Activated naive CD8-positive, alpha-beta T cell treated with anti-CD3 and anti-CD28 coated beads for 36 hours (primary cell): ENCODE measurements around the gene PDZRN4. TPM values are rescaled to one million over a fixed set of nuclear protein-coding genes. Genes with fewer than 3 reads are reported as not detected.

Experiments
- DNase-seq: peaks from one replicate; pipeline ENCODE4 v3.0.0; 2021
- H3K27ac Mint-ChIP-seq: one replicate; pipeline ENCODE4 v1.8.0; 2022; ENCODE audit warnings: mild to moderate bottlenecking, moderate library complexity, mixed read lengths
- H3K27me3 Mint-ChIP-seq: one replicate; pipeline ENCODE4 v1.8.0; 2022; ENCODE audit warnings: mild to moderate bottlenecking, mixed read lengths
- H3K36me3 Mint-ChIP-seq: one replicate; pipeline ENCODE4 v1.8.0; 2021; ENCODE audit warnings: mild to moderate bottlenecking, mixed read lengths
- H3K4me1 Mint-ChIP-seq: one replicate; pipeline ENCODE4 v1.8.0; 2021; ENCODE audit warnings: mixed read lengths
- H3K4me3 Mint-ChIP-seq: one replicate; pipeline ENCODE4 v1.8.0; 2022; ENCODE audit warnings: mild to moderate bottlenecking, moderate library complexity, mixed read lengths
- H3K9me3 Mint-ChIP-seq: one replicate; pipeline ENCODE4 v1.8.0; 2022; ENCODE audit warnings: mixed read lengths
- total RNA-seq, 2 experiments: library from RNA; stranded (reverse); gene quantifications; one replicate each; pipeline ENCODE4 v1.2.3, GENCODE V29; 2021

The PDZRN4 gene
- total RNA-seq, 2 experiments from 2014 or later = not detected

DNA sequence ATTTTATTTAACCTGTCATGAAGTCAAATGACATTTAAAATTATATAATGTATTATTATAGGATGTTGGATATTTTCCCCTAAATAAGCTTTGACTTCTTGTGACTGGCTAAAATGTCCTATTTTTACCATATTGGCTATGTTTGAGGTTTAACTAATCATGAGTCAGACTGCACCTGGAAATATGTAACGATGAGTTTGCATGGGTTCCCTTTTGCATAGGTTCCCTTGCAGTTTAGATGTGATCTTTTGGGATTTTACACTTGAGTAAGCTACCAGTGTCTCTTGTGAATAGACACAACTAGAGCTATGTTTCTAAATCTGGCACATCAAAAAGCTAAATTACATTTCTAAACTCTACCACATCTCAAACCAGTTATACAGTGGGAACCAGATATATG is 5.2 kb downstream of the PDZRN4 start:
- peaks cover 4% of the 10 kb centered on the region for H3K4me1 Mint-ChIP-seq
- H3K27ac Mint-ChIP-seq = no peak overlapping the region
- peaks cover 25% of the 10 kb centered on the region for H3K27me3 Mint-ChIP-seq
- no peaks in the 10 kb centered on the region for H3K9me3 Mint-ChIP-seq
- no peak for DNase-seq
- no peaks in the 10 kb centered on the region for H3K36me3 Mint-ChIP-seq
- no peak overlapping the region for H3K4me3 Mint-ChIP-seq

DNA sequence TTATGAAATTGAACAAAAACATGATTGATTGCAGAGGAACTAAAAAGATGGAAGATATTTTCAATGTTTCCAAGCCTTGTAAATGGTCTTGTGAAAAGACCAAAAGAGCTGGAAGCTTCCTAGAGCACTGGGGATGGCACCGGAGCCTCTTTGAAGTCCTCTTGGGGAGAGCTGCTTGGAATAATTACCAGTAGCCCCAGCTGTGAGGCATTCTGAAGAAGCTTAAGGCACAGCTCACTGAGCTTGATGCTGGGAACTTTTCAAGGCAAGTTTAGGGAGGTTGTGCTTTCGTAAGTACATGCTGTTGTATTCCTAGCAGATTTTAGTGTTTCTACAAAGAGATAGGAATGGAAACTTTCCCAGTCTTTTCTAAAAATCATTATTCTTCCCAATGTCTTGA is 13.9 kb downstream of the PDZRN4 start:
- Mint-ChIP-seq H3K27ac (no peak overlapping the region), H3K4me3 (no peak overlapping the region), H3K27me3 (peaks cover 3% of the 10 kb centered on the region), H3K36me3 (no peaks in the 10 kb centered on the region), H3K4me1 (peaks cover 2% of the 10 kb centered on the region), H3K9me3 (no peaks in the 10 kb centered on the region)
- no peak for DNase-seq

DNA sequence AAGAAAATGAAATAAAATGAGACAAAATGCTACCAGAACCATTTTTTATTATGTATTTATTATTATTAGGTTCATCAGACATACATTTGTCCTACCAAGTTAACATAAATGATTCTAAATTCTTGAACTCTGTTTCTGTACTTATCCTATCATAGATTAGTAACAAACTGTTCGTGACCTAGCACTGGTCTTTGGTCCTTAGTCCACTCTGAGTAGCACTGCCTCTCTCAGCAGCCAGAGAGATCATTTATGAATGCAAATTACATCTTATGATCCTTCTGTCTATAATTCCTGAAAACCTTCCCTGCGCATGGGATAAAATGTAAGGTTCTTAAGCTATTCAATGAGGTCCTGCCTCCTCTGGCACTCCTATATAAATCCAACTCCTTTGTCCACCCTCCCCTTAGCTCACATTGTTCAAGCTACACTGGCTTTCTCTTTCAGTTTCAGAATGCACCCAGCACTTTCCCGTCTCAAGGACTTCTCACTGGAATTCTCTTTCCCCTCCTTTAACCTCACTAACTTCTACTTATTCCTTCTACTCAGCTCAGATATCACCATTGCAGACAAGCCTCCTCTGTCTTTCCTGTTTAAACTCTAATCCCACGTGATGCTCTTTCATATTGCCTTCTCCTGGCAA is 17.1 kb downstream of the PDZRN4 start:
- no peak for DNase-seq
- H3K27me3 Mint-ChIP-seq = no peaks in the 10 kb centered on the region
- H3K4me1 Mint-ChIP-seq = peaks cover 2% of the 10 kb centered on the region
- H3K27ac Mint-ChIP-seq = no peak overlapping the region
- no peak overlapping the region for H3K4me3 Mint-ChIP-seq
- H3K36me3 Mint-ChIP-seq = no peaks in the 10 kb centered on the region
- no peaks in the 10 kb centered on the region for H3K9me3 Mint-ChIP-seq

DNA sequence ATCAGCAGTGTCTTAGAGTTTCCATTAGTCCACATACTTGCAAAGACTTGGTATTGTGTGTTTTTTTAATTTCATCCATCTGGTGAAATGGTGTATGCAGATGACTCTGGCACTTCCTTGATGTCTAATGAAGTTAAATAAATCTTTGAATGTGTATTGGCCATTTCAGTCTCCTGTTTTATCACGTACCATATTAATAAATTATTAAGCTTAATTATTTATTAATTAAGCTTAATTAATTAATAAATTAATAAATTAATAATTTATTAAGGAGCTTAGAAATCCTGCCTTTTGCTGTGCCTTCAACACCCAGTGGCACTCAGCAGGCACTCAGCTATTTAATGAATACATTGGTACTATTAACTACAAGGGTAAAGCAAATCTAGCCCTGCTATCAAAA is 18.2 kb downstream of the PDZRN4 start:
- Mint-ChIP-seq H3K9me3 (no peaks in the 10 kb centered on the region), H3K27me3 (peaks cover 2% of the 10 kb centered on the region), H3K4me3 (no peak overlapping the region), H3K27ac (no peak overlapping the region), H3K36me3 (no peaks in the 10 kb centered on the region), H3K4me1 (peaks cover 2% of the 10 kb centered on the region)
- DNase-seq = no peak

DNA sequence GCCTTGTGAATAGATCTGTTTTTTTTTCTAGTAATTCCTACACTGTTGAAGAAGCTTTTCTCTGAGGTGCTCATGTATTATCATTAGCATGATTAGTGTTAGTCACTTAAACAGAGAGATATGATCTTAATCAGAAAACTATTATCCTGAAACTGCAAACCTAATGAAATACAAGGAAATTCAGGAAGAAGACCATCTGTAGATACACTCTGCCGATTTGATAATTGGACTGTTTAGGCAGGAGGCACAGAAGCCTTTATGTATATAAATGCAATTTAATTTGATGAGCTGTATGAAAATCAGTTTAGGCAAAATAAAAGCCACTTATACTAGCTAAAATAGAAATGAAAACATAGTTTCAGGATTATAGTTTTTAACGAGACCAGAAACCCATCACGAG is 23.3 kb downstream of the PDZRN4 start:
- Mint-ChIP-seq H3K4me1 (no peaks in the 10 kb centered on the region), H3K9me3 (no peaks in the 10 kb centered on the region), H3K36me3 (no peaks in the 10 kb centered on the region), H3K27me3 (peaks cover 7% of the 10 kb centered on the region), H3K4me3 (no peak overlapping the region), H3K27ac (no peak overlapping the region)
- DNase-seq = no peak

DNA sequence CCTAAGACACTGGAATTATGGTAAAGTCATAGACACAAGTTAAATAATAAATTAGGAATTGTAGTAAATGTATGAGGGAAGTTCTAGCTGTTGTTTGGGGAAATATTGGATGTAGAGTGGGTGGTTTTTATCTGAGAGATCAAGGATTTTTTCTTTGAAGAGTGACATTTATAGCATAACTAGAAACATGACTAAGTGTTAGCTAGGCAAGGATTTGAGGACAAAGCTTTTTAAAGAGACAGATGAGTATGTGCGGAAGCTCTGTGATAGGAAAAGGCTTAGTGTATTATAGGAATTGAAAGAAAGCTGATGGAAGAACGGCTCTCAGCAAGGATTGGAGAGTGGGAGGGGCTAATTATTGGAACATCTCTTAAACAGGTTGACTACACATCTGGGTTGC is 24.5 kb downstream of the PDZRN4 start:
- H3K27ac Mint-ChIP-seq = no peak overlapping the region
- no peak for DNase-seq
- H3K9me3 Mint-ChIP-seq = no peaks in the 10 kb centered on the region
- no peaks in the 10 kb centered on the region for H3K36me3 Mint-ChIP-seq
- peaks cover 7% of the 10 kb centered on the region for H3K27me3 Mint-ChIP-seq
- no peaks in the 10 kb centered on the region for H3K4me1 Mint-ChIP-seq
- no peak overlapping the region for H3K4me3 Mint-ChIP-seq

DNA sequence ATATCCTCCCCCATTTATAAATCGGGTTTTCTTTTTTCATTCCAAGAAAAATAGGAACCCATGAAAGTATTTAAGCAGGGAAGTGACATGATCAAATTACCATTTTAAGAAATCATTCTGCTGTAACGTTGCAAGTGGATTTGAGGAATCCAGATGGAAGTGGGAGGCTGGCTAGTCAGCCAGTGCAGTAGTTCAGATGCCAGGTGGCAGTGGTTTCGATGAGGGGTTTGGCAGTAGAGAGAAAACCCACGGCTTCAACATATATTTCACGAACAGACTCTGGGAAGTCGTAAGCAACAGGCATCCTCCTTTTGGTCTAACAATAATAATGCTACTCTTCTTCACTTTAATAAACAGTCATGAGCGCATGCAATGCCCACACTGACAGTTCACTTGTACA is 25.0 kb downstream of the PDZRN4 start:
- no peak overlapping the region for H3K27ac Mint-ChIP-seq
- peaks cover 7% of the 10 kb centered on the region for H3K27me3 Mint-ChIP-seq
- DNase-seq = no peak
- no peaks in the 10 kb centered on the region for H3K4me1 Mint-ChIP-seq
- no peaks in the 10 kb centered on the region for H3K36me3 Mint-ChIP-seq
- no peaks in the 10 kb centered on the region for H3K9me3 Mint-ChIP-seq
- no peak overlapping the region for H3K4me3 Mint-ChIP-seq

DNA sequence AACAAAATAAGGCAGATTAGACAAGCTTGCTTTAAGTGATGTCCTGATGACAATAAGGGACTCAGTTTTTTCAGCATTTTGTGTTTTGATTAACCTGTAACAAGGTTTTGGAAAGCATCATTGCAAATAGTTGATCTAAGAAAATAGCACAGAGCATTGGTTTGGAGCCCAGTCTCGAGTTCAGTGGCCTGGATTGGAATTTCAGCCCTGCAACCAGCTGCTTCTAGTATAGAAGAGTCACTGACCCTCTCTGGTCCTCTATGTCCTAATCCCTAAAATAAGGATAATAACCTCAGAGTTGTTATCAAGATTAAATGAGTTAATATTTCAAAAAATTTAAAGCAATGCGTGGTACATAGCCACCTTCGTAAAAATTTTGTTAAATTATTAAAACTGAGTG is 25.5 kb downstream of the PDZRN4 start:
- Mint-ChIP-seq H3K36me3 (no peaks in the 10 kb centered on the region), H3K9me3 (no peaks in the 10 kb centered on the region), H3K27ac (no peak overlapping the region), H3K4me3 (no peak overlapping the region), H3K27me3 (peaks cover 7% of the 10 kb centered on the region), H3K4me1 (no peaks in the 10 kb centered on the region)
- no peak for DNase-seq

DNA sequence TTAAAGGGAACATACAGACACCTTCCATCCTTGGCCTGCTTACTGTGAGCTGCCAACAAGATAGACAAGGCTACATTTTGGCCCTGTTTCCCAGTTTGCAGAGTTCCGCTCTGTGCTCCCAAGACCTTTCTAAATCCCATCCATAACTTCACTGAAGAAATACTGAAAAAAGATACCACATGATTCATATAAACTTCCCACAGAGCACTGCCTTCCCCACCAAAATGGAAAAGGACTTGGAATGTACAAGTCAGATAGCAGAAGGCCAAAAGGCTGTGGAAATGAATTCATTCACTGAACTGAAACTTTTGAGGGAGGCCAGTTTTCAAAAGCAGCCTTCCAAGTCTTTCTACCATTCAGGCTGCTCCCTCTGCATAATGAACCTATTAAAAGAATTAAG is 29.6 kb downstream of the PDZRN4 start:
- H3K27me3 Mint-ChIP-seq = peaks cover 1% of the 10 kb centered on the region
- no peaks in the 10 kb centered on the region for H3K36me3 Mint-ChIP-seq
- no peaks in the 10 kb centered on the region for H3K9me3 Mint-ChIP-seq
- no peak overlapping the region for H3K27ac Mint-ChIP-seq
- no peak for DNase-seq
- no peak overlapping the region for H3K4me3 Mint-ChIP-seq
- no peaks in the 10 kb centered on the region for H3K4me1 Mint-ChIP-seq

DNA sequence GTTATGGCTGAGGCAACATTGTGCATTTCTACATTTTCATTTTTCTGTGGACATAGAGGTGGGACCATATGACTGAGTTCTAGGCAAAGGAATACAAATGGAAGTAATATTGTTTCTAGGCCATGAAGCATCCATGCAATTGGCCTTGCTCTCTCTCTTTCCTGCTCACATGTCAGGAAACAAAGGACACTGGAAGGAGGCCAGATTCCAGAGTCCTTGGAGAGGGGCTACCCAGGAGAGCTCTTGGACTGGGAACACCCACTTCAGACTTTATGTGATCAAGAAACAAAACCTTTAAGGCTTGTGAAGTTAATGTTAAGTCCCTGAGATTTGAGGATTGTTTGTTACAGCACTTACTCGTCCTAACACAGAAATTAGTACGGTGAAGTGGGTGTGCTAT is 32.8 kb downstream of the PDZRN4 start:
- no peak overlapping the region for H3K27ac Mint-ChIP-seq
- H3K4me1 Mint-ChIP-seq = no peaks in the 10 kb centered on the region
- no peaks in the 10 kb centered on the region for H3K9me3 Mint-ChIP-seq
- no peaks in the 10 kb centered on the region for H3K36me3 Mint-ChIP-seq
- no peak overlapping the region for H3K4me3 Mint-ChIP-seq
- no peak for DNase-seq
- no peaks in the 10 kb centered on the region for H3K27me3 Mint-ChIP-seq

DNA sequence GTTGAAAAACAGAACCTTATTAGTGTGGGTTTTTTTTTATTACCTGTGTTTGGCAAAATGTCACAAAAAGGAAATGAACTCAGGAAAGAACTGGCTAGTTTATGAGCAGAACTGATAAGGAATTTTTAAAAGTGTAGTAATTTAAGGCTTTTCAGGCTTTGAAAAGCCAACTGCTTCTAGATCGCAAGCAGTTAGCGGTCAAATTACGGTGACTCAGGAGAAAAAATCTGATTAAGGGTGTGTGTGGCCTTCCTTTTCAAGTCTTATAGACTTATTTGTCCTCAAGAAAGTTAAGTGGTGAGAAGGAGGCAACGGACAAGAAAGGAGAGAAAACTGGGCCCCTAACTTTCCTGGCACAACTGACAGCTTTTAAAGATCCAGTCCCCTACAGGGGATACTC is 33.4 kb downstream of the PDZRN4 start:
- Mint-ChIP-seq H3K4me1 (no peaks in the 10 kb centered on the region), H3K27me3 (no peaks in the 10 kb centered on the region), H3K4me3 (no peak overlapping the region), H3K36me3 (no peaks in the 10 kb centered on the region), H3K9me3 (no peaks in the 10 kb centered on the region), H3K27ac (no peak overlapping the region)
- DNase-seq = no peak

DNA sequence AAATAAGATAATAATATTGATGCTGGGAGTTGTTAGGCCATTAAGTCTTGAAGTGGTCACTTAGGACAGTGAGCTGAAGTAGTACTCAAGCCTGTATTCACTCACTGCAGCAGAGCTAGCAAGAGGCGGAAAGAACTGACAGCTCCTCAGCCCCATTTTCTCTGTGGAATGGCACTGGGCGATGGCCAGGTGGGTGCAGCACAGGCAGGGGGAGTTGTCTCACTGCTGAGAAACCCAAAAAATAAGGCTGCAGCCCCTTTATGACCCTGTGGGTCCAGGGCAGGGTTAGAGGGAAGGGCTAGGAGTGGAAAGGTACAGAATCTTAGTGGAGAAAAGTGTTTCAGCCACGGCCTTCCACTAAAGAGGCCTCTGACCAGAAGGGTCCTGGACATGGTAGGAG is 35.5 kb downstream of the PDZRN4 start:
- no peak for DNase-seq
- no peaks in the 10 kb centered on the region for H3K36me3 Mint-ChIP-seq

DNA sequence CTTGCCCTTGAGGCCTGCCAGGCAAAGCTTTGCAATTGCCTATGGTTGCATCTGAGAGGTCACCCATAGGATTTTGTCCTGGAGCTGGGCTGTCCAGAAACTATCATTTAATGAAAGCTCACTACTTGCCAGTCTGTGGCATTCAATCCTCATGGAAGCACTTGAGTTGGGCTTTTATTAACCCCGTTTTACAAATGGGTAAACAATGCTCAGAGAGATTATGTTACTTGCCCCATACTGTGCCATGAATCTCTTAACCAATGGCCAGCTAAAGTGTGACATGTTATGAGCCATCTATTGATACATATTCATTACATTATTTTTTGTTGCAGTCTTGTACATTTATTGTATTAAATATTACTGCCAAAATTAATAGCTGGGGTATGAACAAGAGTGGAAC is 35.9 kb downstream of the PDZRN4 start:
- Mint-ChIP-seq H3K9me3 (no peaks in the 10 kb centered on the region), H3K4me1 (no peaks in the 10 kb centered on the region), H3K4me3 (no peak overlapping the region), H3K36me3 (no peaks in the 10 kb centered on the region), H3K27me3 (peaks cover 3% of the 10 kb centered on the region), H3K27ac (no peak overlapping the region)
- no peak for DNase-seq

More for the DNA sequence above, 35.5 kb downstream of the PDZRN4 start:
- Mint-ChIP-seq H3K27me3 (peaks cover 3% of the 10 kb centered on the region), H3K4me1 (no peaks in the 10 kb centered on the region), H3K27ac (no peak overlapping the region), H3K9me3 (no peaks in the 10 kb centered on the region), H3K4me3 (no peak overlapping the region)

DNA sequence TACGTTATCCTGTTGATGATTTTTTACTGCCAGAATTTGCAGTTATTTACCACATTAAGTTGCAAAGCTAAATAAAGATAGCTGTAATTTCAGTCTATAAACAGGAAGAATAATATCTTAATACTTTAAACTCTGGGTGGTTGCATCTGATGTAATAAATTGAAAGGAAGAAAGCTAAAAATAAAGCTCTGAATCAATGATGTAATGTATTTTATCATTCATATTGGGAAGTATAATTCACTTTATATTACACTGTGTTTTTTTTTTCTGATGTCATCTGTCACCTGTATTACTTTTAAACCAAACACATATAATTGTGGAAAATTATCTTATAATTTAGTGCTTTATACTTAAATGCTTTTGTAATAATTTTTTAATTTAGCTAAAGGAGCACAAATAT is 37.1 kb downstream of the PDZRN4 start:
- no peaks in the 10 kb centered on the region for H3K4me1 Mint-ChIP-seq
- no peaks in the 10 kb centered on the region for H3K9me3 Mint-ChIP-seq
- peaks cover 3% of the 10 kb centered on the region for H3K27me3 Mint-ChIP-seq
- no peak overlapping the region for H3K27ac Mint-ChIP-seq
- no peak for DNase-seq
- no peaks in the 10 kb centered on the region for H3K36me3 Mint-ChIP-seq
- no peak overlapping the region for H3K4me3 Mint-ChIP-seq

DNA sequence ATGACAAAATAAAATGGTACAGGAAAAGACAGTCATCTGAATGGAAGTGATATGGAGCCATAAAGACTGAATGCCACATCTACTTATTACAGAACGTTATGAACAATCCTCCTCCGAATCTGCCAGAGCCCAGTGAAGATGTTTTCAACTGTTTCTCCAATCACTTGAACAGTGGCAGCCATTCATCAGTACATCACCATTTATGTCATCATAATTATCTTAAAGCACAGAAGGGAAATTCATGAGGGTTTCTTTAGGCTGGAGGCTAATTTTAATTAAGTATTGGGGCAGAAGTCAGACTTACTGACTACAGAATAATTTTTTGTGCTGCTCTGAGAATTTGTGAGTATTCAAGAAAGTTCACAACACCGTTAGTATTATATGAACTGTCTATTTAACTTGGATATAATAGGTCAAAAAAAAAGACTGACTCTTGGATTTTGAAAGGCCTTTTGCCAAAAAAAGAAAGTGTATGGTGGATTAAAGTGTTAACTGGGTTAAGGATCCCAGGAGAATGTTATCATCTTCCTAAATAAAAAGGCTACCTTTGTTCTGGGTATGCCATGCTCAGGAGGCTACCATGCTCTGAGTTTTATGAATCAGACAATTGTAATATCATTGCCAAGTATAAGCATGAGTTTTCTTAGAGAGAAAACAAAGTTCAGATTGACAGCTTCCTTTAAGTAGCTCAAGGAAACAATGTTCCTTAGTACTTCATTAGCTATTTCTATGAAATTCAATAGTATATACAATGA is 40.1 kb downstream of the PDZRN4 start:
- no peak overlapping the region for H3K4me3 Mint-ChIP-seq
- H3K27me3 Mint-ChIP-seq = peaks cover 3% of the 10 kb centered on the region
- no peak overlapping the region for H3K27ac Mint-ChIP-seq
- H3K4me1 Mint-ChIP-seq = no peaks in the 10 kb centered on the region
- no peak for DNase-seq
- no peaks in the 10 kb centered on the region for H3K36me3 Mint-ChIP-seq
- no peaks in the 10 kb centered on the region for H3K9me3 Mint-ChIP-seq

DNA sequence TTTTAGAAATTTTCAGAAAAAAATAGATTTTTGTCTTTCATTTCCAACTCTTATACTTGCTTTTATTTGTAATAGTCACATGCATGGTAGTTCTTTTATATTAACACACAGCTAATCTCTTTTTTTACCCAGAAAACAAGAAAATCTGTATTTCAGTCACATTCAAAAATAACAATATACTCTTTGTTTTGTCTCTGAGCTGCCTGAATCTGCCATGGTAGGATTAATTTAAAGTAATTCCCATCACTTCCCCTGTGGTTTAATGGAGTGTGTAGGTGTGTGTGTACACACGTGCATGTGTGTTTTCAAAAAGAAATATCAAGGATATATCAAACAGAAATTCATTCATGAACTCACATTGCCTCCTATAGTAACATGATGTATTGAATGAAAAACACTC is 42.6 kb downstream of the PDZRN4 start:
- H3K9me3 Mint-ChIP-seq = no peaks in the 10 kb centered on the region
- DNase-seq = no peak
- no peaks in the 10 kb centered on the region for H3K36me3 Mint-ChIP-seq
- no peaks in the 10 kb centered on the region for H3K4me1 Mint-ChIP-seq
- H3K27me3 Mint-ChIP-seq = peaks cover 3% of the 10 kb centered on the region
- no peak overlapping the region for H3K27ac Mint-ChIP-seq
- H3K4me3 Mint-ChIP-seq = no peak overlapping the region
